GM12878 (cell line): ENCODE data around the gene S1PR1. TPM values are rescaled to one million over a fixed set of nuclear protein-coding genes. Genes with fewer than 3 reads are reported as not detected.

Experiments
- ATAC-seq: fragments of 200-7000 bp; cut with Tn5 transposase; 3 replicates; pipeline ENCODE4 v1.9.1; 2020; ENCODE audit warnings: mild to moderate bottlenecking, moderate library complexity
- BruUV-seq: library from RNA; stranded (reverse); fragments of 400-500 nt; replicated peaks from 2 replicates; lab custom pipeline; 2021; lab: Mats Ljungman, UMichigan
- CTCF ChIA-PET: fragments of 300-600 bp; sonication (Branson Sonifier 250); formaldehyde crosslinking; extraction: SDS; loops from one replicate; lab custom pipeline; 2021; ENCODE audit warnings: inconsistent platforms; lab: Yijun Ruan, JAX
- POLR2A ChIA-PET: fragments of 350-600 bp; formaldehyde crosslinking; extraction: SDS; loops from one replicate; lab custom pipeline; 2021; ENCODE audit warnings: inconsistent platforms; lab: Charles Lee
- RAD21 ChIA-PET: fragments of 300-600 bp; sonication (Branson Sonifier 250); formaldehyde crosslinking; loops from one replicate; lab custom pipeline; 2023; ENCODE audit warnings: antibody characterized with exemption; ENCODE audit not compliant: unreplicated experiment; lab: Charles Lee
- SMC1A ChIA-PET: fragments of 300-600 bp; sonication (Branson Sonifier 250); formaldehyde crosslinking; loops from one replicate; lab custom pipeline; 2023; ENCODE audit not compliant: unreplicated experiment, uncharacterized antibody; lab: Charles Lee
- DNase-seq: peaks from one replicate; pipeline ENCODE4 v3.0.0-alpha.2; 2011; ENCODE audit warnings: low read depth, low spot score
- FAIRE-seq: peaks from 3 replicates; lab custom pipeline; 2011; peaks lifted over from hg19 to GRCh38; lab: Jason Lieb, UNC
- H2AFZ ChIP-seq: 2 replicates; pipeline ENCODE4 v1.6.0; 2011; ENCODE audit warnings: low read depth, low read length, control low read depth; ENCODE audit not compliant: control insufficient read depth
- H3K27ac ChIP-seq: 2 replicates; pipeline ENCODE4 v1.5.1; 2011; ENCODE audit warnings: control low read depth; ENCODE audit not compliant: control insufficient read depth, insufficient read depth
- H3K27me3 ChIP-seq, 2 experiments: replicated peaks in 1 of 2; 2 replicates each; pipeline versions ENCODE4 v1.6.0 to v1.6.1; 2011; ENCODE audit warnings: low read length in 1 of 2; ENCODE audit not compliant: control insufficient read depth in 2 of 2, insufficient read depth in 2 of 2
- H3K36me3 ChIP-seq, 2 experiments: 2 replicates each; pipeline ENCODE4 v1.5.1; 2011; ENCODE audit warnings: low read length in 1 of 2; ENCODE audit not compliant: control insufficient read depth in 2 of 2, insufficient read depth in 2 of 2
- H3K4me1 ChIP-seq: 2 replicates; pipeline ENCODE4 v1.6.1; 2011; ENCODE audit warnings: mild to moderate bottlenecking, low read length, moderate library complexity, mixed read lengths; ENCODE audit not compliant: control insufficient read depth, insufficient read depth
- H3K4me2 ChIP-seq: 2 replicates; pipeline ENCODE4 v1.6.0; 2011; ENCODE audit warnings: control low read depth; ENCODE audit not compliant: control insufficient read depth, insufficient read depth
- H3K4me3 ChIP-seq: fragments of 200-600 bp; sonication (generic); 2 replicates; pipeline ENCODE4 v1.5.1; 2016
- H3K79me2 ChIP-seq: 2 replicates; pipeline ENCODE4 v1.6.0; 2011; ENCODE audit warnings: low read length; ENCODE audit not compliant: control insufficient read depth, insufficient read depth
- H3K9ac ChIP-seq: 2 replicates; pipeline ENCODE4 v1.8.0; 2011; ENCODE audit warnings: low read length, control low read depth, mixed read lengths; ENCODE audit not compliant: control insufficient read depth, insufficient read depth
- H3K9me3 ChIP-seq: replicated peaks from 3 replicates; pipeline ENCODE4 v1.5.1; 2011; ENCODE audit warnings: mild to moderate bottlenecking, low read length; ENCODE audit not compliant: control insufficient read depth, insufficient read depth
- H4K20me1 ChIP-seq: 2 replicates; pipeline ENCODE4 v1.6.0; 2011; ENCODE audit not compliant: control insufficient read depth, insufficient read depth
- FOXM1 ChIP-seq: IDR thresholded peaks from 2 replicates; pipeline ENCODE4 v1.6.1; 2012; ENCODE audit warnings: low read depth, mild to moderate bottlenecking, inconsistent platforms, low read length, moderate library complexity
- HDAC2 ChIP-seq: fragments of 200-600 bp; sonication (generic); IDR thresholded peaks from 2 replicates; pipeline ENCODE4 v1.6.1; 2017
- HSF1 ChIP-seq: fragments of 150-350 bp; IDR thresholded peaks from 2 replicates; pipeline ENCODE4 v1.6.1; 2014; ENCODE audit warnings: mild to moderate bottlenecking, low read depth, low read length
- MXI1 ChIP-seq: fragments of 150-350 bp; IDR thresholded peaks from 2 replicates; pipeline ENCODE4 v1.6.1; 2011; ENCODE audit warnings: low read depth, mild to moderate bottlenecking, inconsistent platforms, low read length, improper control_type of control experiment
- NR2C2 ChIP-seq: IDR thresholded peaks from 2 replicates; pipeline ENCODE4 v1.6.1; 2011; ENCODE audit warnings: borderline replicate concordance, low read depth; ENCODE audit not compliant: control insufficient read depth, insufficient read length
- PAX5 ChIP-seq: IDR thresholded peaks from 2 replicates; pipeline ENCODE4 v1.6.1; 2011; ENCODE audit warnings: low read depth, low read length, borderline replicate concordance
- PAX8 ChIP-seq: fragments of 450-650 bp; IDR thresholded peaks from 2 replicates; pipeline ENCODE4 v1.6.1; 2017; ENCODE audit warnings: mild to moderate bottlenecking, moderate library complexity
- POLR2AphosphoS5 ChIP-seq: IDR thresholded peaks from 2 replicates; pipeline ENCODE4 v1.6.1; 2011; ENCODE audit warnings: mild to moderate bottlenecking, low read length, inconsistent platforms
- SMAD1 ChIP-seq: fragments of 450-650 bp; IDR thresholded peaks from 2 replicates; pipeline ENCODE4 v1.6.1; 2018; ENCODE audit warnings: mild to moderate bottlenecking, low read depth; ENCODE audit not compliant: partially characterized antibody
- SMARCA5 ChIP-seq: fragments of 450-650 bp; IDR thresholded peaks from 2 replicates; pipeline ENCODE4 v1.6.1; 2017; ENCODE audit warnings: mild to moderate bottlenecking
- SMC3 ChIP-seq: IDR thresholded peaks from 2 replicates; pipeline ENCODE4 v1.6.1; 2011; ENCODE audit warnings: low read length, improper control_type of control experiment, borderline replicate concordance
- SUZ12 ChIP-seq: fragments of 200-600 bp; sonication (generic); IDR thresholded peaks from one replicate; pipeline ENCODE4 v1.6.1; 2018; ENCODE audit warnings: antibody characterized with exemption, mild to moderate bottlenecking; ENCODE audit not compliant: unreplicated experiment
- WGBS: methylation state at CpG from one replicate; pipeline ENCODE4 v1.1.6; 2016; ENCODE audit warnings: low lambda C conversion rate; ENCODE audit not compliant: insufficient replicate concordance, insufficient coverage; ENCODE audit errors: missing lambda C conversion rate; 5-methylcytosine and 5-hydroxymethylcytosine counted together
- in situ Hi-C: fragments of 300-500 bp; cut with MboI; formaldehyde crosslinking; loops from 9 replicates; pipeline ENCODE4 v1.14.3; 2018; ENCODE audit warnings: mixed read lengths
- intact Hi-C: fragments of 100-400 bp; cut with micrococcal nuclease; formaldehyde crosslinking; loops from one replicate; pipeline ENCODE4 v1.14.2; 2022; ENCODE audit not compliant: unreplicated experiment
- polyA plus RNA-seq, 11 experiments: library from polyadenylated mRNA; depleted of rRNA in 4 of 11; unstranded in 6 of 11; stranded (reverse) in 5 of 11; fragments of >200 nt; fragmentation: Nextera tagmentation in 4 of 11; fragmentation: Illumina TruSeq in 1 of 11; extraction: Ambion mirVana in 4 of 11; extraction: Trizol in 1 of 11; gene quantifications; 1 replicate in 1 of 11; 2 replicates in 10 of 11; pipeline versions ENCODE4 v1.2.1 to v1.2.3, GENCODE V29; 2011 to 2016; ENCODE audit warnings: inconsistent platforms in 2 of 11, missing spikeins in 2 of 11, low read depth in 1 of 11
- total RNA-seq, 4 experiments: library from RNA; depleted of rRNA in 3 of 4; stranded (reverse); fragments of >200 nt in 3 of 4; fragmentation: Illumina TruSeq in 1 of 4; extraction: Trizol in 1 of 4; gene quantifications; 2 replicates each; pipeline versions ENCODE4 v1.2.1 to v1.2.3, GENCODE V29; 2013 to 2021

Gene S1PR1
- total and polyA plus RNA-seq, 10 of the 15 experiments (the other 5 are each of a cell fraction or from before 2014, with no cell fraction given), result 3.8 to 59.4 (median 30.7) TPM

GRCh38 chr1:101250656-101251272, 13.9 kb downstream of the S1PR1 start:
- Histone ChIP-seq H3K36me3 (no peaks in the 10 kb centered on the region), H3K9me3 (no peaks in the 10 kb centered on the region; the same call in 2 of the 3 replicates), H3K4me1 (peaks cover 26% of the 10 kb centered on the region), H3K4me3 (no peak overlapping the region), H3K27ac (no peak overlapping the region), H4K20me1 (no peaks in the 10 kb centered on the region), H3K27me3 (no peaks in the 10 kb centered on the region)
- intact Hi-C loops, result no loop called here
- RAD21 ChIA-PET, result interaction anchor here (1.1 to 2.1 kb wide), 4 partner anchors 15 to 157 kb away, joined by 3 to 9 read pairs (median 5); no protein-coding TSS in a partner anchor
- POLR2A ChIA-PET, result interaction anchor here (1.4 kb wide), 1 partner anchor 223 kb away, joined by 3 read pairs; no protein-coding TSS in a partner anchor
- SMC1A ChIA-PET, result interaction anchor here (1.0 to 3.8 kb wide), 7 partner anchors 10 to 130 kb away, joined by 3 to 34 read pairs (median 6); no protein-coding TSS in a partner anchor
- no TSS peak for BruUV-seq
- CTCF ChIA-PET, result interaction anchor here (0.9 to 5.5 kb wide), 5 partner anchors 11 to 330 kb away, joined by 3 to 58 read pairs (median 4); no protein-coding TSS in a partner anchor
- WGBS, result 65% methylated on average over 5 of the region's 5 CpGs
- DNase-seq, result no peak
- FAIRE-seq, result no peak
- TF ChIP-seq PAX5 (no peak), FOXM1 (no peak), HDAC2 (no peak), NR2C2 (no peak), POLR2AphosphoS5 (no peak), SMARCA5 (no peak), SUZ12 (no peak), PAX8 (no peak), HSF1 (no peak), SMC3 (no peak), SMAD1 (no peak), MXI1 (no peak)
- TF ChIP-seq, all 136 proteins: peak for 0
- in situ Hi-C loops, result no loop called here
- Histone ChIP-seq H3K4me2 (no peak overlapping the region), H3K9ac (no peak overlapping the region), H3K79me2 (no peaks in the 10 kb centered on the region), H2AFZ (no peak overlapping the region)
- ATAC-seq, result no peak
